ENCODE results near the gene PKD2.
"Not testable (repeated sequence)": the region's sequence is repeated elsewhere in the genome, so short reads cannot be mapped to it uniquely, and the experiment has no call there.

Gene PKD2

DNA sequence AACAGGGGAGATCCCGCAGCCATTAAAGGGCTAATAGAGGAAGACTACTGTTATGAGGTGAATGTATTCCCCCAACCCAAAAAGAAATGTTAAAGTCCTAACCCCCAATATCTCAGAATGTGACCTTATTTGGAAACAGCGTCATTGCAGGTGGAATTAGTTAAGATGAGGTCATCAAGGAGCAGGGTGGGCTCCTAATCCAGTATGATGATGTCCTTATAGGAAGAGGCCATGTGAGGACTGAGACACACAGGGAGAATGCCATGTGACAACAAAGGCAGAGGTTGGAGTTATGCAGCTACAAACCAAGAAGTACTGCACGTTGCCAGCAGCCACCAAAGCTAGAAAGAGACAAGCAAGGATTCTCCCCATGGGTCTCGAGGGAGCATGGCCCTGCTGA lies 17.7 kb upstream of the PKD2 start:
- no peak for DNase-seq

DNA sequence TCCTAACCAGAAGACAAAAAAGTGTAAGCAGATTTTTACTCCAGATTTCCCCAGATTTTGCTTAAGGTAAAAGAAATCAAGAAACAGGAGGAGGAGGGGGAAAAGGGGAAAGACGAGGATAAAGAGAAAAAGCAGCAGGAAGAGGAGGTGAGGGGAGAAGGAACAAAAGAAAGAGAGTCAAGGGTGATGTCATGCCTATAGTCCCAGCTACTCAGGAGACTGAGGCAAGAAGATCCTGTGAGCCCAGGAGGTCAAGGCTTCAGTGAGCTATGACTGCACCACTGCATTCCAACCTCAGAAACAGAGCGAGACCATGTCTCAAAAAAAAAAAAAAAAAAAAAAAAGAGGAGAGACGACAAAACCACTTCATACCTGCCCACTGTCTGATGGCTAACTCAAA lies 12.0 kb upstream of the PKD2 start:
- no peak for DNase-seq

DNA sequence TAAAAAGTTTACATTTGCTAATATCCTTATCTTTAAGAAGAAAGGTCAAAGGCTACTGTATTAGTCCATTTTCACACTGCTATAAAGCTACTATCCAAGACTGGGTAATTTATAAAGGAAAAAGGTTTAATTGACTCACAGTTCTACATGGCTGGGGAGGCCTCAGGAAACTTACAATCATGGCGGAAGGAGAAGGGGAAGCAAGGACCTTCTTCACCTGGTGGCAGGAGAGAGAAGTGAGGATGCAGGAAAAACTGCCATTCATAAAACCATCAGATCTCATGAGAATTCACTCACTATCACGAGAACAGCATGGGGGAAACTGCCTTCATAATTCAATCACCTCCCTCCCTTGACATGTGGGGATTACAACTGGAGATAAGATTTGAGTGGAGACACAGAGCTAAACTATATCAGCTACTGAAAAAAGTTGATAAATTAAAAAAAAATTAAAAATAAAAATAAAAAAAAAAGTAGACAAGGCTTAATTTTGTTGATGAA lies 8.2 kb upstream of the PKD2 start:
- not testable (repeated sequence) for DNase-seq

DNA sequence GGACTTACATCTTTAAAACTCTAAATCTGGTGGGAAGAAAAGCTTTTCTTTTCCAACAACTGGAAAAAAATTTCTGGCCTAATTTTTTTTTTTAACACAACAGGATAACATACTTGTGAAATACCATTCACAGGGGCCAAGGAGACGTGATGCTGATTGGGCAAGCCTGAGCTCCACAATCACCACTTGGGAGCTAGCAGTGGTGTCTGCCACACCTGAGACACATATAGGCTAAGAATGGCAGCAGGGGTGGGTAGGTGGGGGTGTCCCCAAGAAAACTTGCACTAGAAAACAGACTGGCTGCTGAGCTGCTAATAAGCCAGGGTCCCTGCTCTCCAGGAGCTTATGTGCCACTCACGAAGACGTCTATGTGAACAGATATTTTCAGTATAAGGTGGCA lies 5.6 kb upstream of the PKD2 start:
- DNase-seq: no peak

DNA sequence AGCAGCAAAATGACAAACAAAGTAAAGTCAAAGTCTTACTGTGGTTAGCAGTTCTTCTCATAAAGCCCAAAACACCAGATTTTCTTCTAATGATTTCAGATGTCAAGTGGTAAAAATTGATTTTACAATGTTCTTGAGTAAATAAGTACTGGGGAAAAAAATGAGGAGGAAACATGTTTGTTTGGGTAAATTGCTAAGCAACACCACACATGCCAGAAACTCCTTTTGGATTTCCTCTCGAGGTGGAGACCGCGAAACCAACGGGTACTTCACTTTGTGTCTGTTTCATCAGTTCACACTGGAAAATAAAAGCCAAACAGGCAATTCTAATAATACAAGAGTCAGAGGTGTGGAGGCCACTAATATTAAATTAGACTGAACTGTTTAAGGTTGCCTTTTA lies 4.6 kb upstream of the PKD2 start:
- DNase-seq: no peak

DNA sequence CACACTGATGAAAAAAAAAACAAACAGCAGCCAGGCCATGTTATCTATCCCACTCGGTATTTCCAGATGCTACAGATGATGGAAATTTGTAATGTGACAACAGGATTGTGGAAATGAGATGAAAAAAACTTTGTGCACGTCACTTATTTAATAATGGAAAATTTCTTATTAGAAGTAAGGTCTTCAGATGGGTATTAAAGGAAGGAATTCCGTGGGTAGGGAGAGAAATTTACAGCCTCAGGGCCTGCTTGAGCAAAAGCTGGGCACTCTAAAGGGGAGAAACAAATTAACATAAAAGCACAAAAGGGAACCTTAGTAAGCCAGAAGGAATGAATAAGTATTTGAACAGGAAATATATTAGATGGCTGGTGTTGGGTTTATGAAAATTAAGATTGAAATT lies 4.2 kb upstream of the PKD2 start:
- DNase-seq: no peak

DNA sequence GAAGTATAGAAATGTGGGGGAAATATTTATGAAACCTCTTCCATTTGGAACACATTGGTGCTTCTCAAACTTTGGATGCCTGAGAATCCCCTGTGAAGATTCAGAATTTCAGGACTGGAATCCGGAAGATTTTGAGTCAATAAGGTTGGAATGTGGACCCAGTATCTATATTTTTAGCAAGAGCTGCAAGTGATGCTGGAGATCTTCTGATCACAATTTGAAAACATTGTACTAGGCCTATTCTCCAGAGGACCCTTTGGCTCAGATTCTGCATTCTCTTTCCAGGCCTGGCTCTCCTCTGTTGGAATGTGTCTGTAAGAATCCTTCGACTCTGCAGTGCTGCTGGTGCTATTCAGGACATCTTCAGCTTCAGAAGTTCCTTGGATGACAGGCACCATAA lies 2.4 kb upstream of the PKD2 start:
- no peak for DNase-seq

DNA sequence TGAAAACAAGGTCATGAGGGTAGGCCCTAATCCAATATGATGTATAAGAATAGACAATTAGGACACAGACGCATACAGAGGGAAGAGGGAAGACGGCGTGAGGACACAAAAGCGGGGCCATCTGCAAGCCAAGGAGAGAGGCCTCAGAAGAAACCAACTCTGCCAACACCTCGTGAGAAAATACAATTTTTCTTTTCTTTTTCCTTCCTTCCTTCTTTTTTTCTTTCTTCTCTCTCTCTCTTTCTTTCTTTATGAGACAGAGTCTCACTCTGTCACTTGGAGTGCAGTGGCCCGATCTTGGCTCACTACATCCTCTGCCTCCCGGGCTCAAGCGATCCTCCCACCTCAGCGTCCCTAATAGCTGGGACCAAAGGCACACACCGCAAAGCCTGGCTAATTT lies 1.5 kb upstream of the PKD2 start:
- no peak for DNase-seq

DNA sequence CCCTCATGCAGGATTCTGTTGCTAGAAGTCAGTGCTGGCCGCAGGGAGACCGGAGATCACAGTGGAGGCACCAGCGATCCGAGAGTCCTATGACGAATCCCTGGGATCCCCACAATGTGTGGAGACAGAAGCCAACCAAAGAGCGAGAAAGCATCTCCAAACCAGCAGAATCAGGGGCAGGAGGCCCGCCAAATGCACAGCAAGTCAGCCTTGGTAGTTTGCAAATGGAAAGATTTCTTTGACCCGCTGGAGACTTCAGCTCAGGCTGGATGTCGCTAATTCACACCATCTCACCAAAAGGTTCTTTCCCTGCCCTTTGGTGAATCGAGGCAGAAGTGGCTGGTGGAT lies 505 bp upstream of the PKD2 start:
- no peak for DNase-seq

DNA sequence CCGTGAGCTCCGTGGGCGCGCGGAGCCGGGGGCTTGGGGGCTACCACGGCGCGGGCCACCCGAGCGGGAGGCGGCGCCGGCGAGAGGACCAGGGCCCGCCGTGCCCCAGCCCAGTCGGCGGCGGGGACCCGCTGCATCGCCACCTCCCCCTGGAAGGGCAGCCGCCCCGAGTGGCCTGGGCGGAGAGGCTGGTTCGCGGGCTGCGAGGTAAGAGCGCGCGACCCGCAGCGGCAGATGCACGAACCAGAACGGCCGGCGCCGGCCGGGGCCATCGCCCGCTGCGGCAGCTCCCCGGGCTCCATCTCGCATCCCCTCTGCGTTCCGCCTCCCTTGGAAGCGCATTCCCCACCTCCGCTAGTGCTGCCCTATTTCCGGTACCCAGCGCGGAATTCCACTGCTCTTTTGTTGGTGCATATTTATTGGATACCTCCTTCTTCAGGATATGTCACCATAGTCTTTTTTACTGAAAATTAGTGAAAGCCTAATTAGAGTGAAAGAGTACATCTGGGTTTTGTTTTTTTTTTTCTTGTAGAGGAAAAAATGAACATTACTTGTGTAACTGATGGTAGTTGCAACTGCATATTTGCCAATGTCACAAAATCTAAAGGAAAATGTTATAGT lies 797 bp downstream of the PKD2 start:
- no peak for DNase-seq

DNA sequence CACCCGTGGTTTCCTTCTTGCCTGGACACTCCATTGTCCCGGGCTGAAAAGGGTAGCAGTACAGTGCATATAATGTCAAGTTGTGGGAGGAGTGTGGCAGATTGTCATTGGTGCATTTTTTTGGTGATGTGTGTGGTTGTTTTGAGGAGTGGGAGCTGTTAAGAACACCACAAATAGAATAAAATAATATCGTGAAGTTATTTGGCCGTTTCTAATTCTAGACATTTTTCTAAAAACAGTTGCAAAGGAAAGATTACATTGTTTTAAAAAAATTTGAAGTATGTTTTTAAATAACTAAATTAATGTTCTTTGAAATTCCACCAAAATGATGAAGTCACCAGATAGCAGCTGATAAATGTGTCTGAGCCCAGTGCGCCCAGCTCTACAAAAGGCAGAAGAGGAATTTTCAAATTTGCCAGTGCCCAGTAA lies 1.3 kb downstream of the PKD2 start:
- no peak for DNase-seq

DNA sequence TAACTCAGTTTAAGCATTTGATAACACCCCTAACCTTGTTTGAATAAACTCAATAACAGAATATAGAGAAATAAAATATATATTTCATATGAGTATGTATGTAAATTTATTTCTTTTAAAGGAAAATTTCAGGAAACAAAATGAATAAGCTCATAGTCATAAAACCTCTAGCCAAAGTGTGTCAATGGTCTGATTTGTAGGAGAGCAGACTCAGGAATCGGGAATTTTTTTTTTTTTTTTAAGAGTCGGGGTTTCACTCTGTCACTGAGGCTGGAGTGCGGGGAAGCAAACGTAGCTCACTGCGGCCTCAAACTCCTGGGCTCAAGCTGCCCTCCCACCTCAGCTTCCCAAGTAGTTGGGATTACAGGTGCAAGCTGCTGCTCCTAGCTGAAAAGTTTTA lies 2.4 kb downstream of the PKD2 start:
- DNase-seq: no peak

DNA sequence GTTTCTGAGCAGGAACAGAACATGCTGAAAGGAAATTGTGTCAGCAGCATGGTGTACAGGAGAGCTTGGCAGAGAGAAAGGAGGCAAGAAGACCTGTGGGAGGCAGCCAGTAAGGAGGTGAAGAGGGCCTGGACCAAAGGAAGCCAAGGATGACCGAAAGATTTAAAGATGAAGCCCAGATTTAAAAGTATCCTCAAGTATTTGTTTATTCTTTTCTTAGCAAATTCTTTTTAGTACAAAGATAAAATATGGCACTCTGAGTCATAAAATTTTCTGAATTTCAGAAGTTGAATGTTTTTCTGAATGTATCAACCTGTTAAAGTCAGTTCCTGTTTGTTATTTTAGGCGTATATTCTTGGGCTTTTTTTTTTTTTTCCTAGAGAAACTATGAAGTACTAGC lies 3.5 kb downstream of the PKD2 start:
- no peak for DNase-seq

DNA sequence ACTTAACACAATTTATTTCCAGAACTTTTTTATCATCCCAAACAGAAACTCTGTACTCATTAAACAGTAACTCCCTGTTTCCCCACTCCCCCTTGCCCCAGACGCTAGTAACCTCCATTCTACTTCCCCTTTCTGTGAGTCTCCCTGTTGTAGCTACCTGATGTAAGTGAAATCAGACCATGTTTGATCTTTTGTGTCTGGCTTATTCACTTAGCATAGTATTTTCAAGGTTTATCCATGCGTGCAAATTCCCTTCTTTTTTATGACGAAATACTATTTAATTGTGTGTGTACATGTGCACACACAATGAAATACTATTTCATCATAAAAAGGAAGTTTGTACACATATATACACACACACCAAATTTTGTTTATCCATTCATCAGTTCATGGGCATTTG lies 5.2 kb downstream of the PKD2 start:
- no peak for DNase-seq

DNA sequence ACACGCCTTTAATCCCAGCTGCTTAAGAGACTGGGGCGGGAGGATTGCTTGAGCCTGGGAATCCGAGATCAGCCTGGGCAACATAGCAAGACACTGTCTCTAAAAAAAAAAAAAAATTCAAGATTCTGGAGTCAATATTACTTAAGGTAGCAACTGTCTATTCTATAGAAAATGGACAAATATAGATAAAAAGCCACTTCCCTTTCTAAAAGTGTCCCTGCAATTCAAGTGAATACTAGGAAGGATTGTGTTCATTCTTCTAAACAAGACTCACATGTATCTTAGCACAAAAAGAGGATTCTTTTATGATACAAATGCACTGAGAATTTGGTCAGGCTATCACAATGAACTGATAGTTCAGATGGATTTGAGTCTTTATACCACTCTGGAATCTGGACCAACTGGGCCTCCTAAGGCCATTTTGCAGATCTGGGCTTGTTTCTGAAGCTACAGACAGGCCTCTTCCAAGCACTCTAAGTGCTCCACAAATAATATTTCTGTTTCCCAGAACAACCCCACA lies 7.0 kb downstream of the PKD2 start:
- DNase-seq: no peak

DNA sequence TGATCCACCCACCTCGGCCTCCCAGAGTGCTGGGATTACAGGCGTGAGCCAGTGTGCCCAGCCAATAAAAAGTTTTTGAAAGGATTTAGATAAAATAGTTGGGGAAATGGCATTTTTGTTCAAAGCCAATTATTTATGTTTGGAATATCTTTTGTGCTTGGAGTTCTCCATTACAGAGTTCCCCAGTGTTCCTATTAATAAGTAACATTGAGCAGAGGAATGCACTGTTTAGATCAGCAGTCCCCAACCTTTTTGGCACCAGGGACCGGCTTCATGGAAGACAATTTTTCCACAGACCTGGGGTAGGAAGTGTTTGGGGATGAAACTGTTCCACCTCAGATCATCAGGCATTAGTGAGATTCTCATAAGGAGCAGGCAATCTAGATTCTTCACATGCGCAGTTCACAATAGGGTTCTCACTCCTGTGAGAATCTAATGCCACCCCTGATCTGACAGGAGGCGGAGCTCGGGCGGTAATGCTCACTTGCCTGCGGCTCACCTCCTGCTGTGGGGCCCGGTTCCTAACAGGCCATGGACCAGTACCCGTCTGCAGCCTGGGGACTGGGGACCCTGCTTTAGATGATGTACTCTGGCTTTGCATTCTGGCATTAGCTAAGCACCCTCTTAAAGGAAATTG lies 8.3 kb downstream of the PKD2 start:
- no peak for DNase-seq

DNA sequence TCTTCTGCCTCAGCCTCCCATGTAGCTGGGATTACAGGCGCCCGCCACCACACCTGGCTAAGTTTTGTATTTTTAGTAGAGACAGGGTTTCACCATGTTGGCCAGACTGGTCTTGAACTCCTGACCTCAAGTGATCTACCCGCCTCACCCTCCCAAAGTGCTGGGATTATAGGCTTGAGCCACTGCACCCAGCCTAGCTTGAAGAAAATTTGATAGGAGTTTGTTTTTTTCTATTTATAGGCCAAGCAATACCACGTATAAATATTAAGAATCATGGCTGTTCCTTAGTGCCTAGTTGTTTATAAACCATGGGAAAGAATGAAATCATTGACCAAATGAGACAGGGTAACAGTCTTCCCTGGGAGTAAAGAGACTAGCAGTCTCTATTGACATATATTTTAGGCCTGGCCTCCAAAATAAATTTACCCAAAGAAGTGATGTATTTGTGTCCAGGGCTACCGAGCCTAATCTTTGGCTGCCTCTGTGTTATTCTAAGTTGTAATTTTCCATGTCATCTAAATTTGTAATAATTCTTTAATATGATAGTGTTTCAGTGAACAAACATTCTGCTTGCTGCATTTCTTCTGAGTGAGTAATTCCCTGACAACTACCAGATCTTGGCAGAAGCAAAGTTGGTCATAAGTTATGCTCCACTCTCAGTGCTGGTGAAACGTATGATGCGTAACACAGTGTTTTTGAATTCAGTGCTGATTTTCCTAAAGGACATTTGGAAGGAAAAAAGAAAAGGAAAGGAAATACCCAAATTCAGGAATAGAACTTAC lies 10.3 kb downstream of the PKD2 start:
- DNase-seq: no peak

DNA sequence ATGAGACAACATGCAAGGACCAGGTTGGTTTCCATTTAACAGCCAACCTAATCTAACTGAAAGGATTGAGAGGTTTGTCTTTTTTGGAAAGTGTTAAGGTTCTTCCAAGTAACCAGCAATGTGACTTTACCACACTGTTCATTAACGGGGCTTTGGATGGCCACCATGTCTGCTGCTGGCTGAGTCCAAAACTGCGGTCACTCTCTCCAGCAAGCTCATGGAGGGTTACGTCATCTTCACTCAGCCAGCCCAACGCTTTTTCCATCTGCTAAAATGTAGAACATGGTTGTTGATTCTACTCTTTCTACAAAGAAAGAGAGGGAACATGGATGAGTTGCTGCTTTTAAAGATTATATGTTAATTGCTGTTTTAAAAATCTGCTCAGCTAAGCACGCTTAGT lies 11.0 kb downstream of the PKD2 start:
- DNase-seq: no peak

DNA sequence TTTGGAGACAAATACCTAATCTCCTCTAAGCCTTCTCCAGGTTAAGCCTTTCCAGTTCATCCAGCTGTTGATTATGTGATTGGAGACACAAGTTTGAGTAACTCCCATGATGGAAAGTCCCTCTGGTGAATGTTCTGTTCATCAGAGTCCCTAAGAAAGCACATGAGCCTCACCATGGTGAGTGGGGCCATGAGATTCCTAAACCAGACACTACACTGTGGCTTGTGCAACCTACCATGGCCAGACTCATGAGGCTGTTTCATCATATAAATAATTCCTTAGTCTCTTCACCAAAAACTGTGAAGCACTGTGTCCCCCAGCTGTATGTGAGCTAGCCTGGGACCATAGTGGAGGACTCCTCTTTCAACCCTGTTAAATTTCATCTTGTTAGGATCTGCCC lies 14.4 kb downstream of the PKD2 start:
- no peak for DNase-seq

DNA sequence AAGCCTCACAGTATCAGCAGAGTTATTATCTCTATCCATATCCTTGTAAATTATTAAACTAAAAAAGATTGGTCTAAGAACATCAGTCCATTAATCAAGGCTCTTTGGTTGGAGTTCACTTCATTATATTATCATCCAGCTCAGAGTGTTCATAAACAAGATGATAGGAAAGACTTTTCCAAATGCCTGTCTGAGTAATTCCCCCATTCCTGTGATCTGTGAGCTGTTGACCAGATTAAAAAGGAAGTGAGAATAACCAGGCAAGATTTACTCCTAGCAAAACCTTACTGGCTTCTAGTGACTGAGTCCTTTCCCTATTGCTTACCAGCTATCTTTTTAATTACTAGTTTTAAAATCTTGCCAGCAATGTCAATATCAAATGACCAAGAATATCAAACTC lies 14.9 kb downstream of the PKD2 start:
- DNase-seq: no peak

DNA sequence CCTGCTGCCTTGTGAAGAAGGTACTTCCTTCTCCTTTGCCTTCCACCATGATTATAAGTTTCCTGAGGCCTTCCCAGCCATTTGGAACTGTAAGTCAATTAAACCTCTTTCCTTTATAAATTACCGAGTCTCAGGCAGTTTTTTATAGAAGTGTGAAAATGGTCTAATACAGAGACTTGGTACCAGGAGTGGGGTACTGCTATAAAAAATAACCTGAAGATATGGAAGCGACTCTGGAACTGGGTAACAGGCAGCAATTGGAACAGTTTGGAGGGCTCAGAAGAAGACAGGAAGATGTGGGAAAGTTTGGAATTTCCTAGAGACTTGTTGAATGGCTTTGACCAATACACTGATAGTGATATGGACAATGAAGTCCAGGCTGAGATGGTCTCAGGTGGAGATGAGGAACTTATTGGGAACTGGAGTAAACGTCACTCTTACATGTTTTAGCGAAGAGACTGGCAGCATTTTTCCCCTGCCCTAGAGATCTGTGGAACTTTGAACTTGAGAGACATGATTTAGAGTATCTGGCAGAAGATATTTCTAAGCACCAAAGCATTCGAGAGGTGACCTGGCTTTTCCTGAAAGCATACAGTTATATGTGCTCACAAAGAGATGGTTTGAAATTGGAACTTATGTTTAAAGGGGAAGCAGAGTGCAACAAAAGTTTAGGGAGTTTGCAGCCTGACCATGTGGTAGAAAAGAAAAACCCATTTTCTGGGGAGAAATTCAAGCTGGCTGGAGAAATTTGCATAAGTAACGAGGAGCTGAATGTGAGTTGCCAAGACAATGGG lies 18.6 kb downstream of the PKD2 start:
- not testable (repeated sequence) for DNase-seq

DNA sequence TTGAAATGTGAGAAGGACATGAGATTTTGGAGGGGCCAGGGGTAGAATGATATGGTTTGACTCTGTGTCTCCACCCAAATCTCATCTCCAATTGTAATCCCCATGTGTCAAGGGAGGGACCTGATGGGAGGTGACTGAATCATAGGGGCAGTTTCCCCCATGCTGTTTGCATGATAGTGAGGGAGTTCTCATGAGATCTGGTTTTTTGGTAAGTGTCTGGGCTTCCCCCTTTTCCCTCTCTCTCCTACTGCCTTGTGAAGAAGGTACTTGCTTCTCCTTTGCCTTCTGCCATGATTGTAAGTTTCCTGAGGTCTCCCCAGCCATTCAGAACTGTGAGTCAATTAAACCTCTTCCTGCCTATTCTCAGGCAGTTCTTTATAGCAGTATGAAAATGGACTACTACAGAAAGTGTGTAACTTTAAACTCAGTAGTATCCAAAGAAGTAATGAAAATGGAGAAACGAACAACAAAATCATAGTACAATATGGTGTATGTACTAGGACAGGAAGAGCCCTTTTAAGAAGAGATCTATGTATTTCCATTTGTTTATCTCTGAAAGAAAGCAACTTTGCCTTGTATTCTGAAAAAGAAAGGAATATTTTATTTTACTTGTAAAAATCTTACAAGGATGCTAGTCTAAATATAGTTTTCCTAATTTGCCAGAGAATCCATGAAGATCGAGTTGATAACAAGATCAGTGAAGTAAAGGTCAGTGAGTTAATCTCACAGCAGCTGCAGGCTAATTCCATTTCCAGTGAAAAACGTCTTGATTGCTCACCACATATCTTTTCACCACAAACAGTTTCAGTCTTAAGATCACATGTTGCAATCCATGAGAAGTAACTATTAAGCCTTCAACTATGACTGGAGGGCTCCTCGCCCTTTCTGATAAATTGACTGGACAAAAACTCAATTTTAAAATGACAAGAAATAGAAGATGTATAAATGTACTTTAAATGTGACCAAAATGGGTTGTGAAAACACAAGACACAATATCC lies 20.5 kb downstream of the PKD2 start:
- no peak for DNase-seq
